Esophagus muscularis mucosa (tissue), 3 donors: ENCODE results near the gene NR3C2.

ENCODE experiments used
- POLR2A ChIP-seq: fragments of 450-650 bp; IDR thresholded peaks from one replicate; pipeline ENCODE4 v1.6.1; 2017; ENCODE audit warnings: antibody characterized with exemption, moderate library complexity, mild to moderate bottlenecking, low read depth
- TF ChIP-seq, protein P1 (sequence below), 3 experiments: fragments of 200-600 bp in 2 of 3; fragments of 450-650 bp in 1 of 3; sonication (generic) in 2 of 3; IDR thresholded peaks; one replicate each; pipeline ENCODE4 v1.5.1; 2017 to 2019; ENCODE audit warnings: antibody characterized with exemption in 3 of 3, mild to moderate bottlenecking in 2 of 3, moderate library complexity in 1 of 3

DNA sequence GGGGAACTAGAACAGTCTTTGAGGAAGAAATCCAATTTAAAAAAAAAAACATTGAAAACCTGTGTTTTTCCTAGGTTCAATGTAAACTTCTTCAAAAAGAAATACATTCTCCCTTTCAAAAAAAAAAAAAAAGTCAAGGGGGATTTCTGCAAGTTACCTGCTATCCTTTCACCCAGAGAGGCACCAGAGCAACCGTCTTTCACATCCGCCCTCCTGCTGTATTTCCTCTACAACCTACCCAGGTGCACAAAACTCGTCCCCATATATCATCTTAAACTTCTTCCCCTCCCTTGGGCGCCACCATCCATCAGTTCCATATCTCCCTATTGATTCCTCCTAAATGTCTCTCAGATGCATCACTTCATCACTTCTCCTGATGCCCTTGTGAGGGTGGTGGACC, 74.5 kb downstream of the NR3C2 start:
- TF ChIP-seq POLR2A: no peak
- TF ChIP-seq, protein P1, sequence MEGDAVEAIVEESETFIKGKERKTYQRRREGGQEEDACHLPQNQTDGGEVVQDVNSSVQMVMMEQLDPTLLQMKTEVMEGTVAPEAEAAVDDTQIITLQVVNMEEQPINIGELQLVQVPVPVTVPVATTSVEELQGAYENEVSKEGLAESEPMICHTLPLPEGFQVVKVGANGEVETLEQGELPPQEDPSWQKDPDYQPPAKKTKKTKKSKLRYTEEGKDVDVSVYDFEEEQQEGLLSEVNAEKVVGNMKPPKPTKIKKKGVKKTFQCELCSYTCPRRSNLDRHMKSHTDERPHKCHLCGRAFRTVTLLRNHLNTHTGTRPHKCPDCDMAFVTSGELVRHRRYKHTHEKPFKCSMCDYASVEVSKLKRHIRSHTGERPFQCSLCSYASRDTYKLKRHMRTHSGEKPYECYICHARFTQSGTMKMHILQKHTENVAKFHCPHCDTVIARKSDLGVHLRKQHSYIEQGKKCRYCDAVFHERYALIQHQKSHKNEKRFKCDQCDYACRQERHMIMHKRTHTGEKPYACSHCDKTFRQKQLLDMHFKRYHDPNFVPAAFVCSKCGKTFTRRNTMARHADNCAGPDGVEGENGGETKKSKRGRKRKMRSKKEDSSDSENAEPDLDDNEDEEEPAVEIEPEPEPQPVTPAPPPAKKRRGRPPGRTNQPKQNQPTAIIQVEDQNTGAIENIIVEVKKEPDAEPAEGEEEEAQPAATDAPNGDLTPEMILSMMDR (IDR thresholded peaks at IDR 0.05): no peak
